Stromal cell of bone marrow (primary cell): Measurements from ENCODE around the gene BMX.
A peak's percentile ranks its signal among the peaks of the same experiment; 100 is the strongest.

Experiments used
- DNase-seq: peaks from one replicate; pipeline ENCODE4 v3.0.0-alpha.2; 2012; ENCODE audit warnings: low read depth

The BMX gene

GRCh38 chrX:15507005-15507404, 6.4 kb downstream of the BMX start:
- no peak for DNase-seq

GRCh38 chrX:15509845-15510244, 9.2 kb downstream of the BMX start:
- no peak for DNase-seq

GRCh38 chrX:15511563-15511962, 11.0 kb downstream of the BMX start:
- no peak for DNase-seq

- no peak for DNase-seq
Measured at GRCh38 chrX:15512401-15512965, 11.9 kb downstream of the BMX start.

- DNase-seq, result no peak
Measured at GRCh38 chrX:15514279-15514678, 13.7 kb downstream of the BMX start.

GRCh38 chrX:15515931-15516330, 15.3 kb downstream of the BMX start:
- no peak for DNase-seq

GRCh38 chrX:15522464-15522863, 21.9 kb downstream of the BMX start:
- no peak for DNase-seq

- DNase-seq, result no peak
Measured at GRCh38 chrX:15523088-15523487, 22.5 kb downstream of the BMX start.

- DNase-seq, result no peak
Measured at GRCh38 chrX:15524417-15524816, 23.8 kb downstream of the BMX start.

GRCh38 chrX:15525664-15526416, 25.2 kb downstream of the BMX start:
- DNase-seq, result no peak

GRCh38 chrX:15529165-15529564, 28.6 kb downstream of the BMX start:
- no peak for DNase-seq

GRCh38 chrX:15530318-15530717, 29.7 kb downstream of the BMX start:
- DNase-seq, result no peak

GRCh38 chrX:15546745-15547144, 46.1 kb downstream of the BMX start:
- no peak for DNase-seq

GRCh38 chrX:15547356-15547755, 46.7 kb downstream of the BMX start:
- no peak for DNase-seq

- DNase-seq, result no peak
Measured at GRCh38 chrX:15549189-15550012, 48.8 kb downstream of the BMX start.

- DNase-seq, result no peak
Measured at GRCh38 chrX:15559227-15559626, 58.6 kb downstream of the BMX start.

- DNase-seq, result no peak
Measured at GRCh38 chrX:15560924-15561323, 60.3 kb downstream of the BMX start.

- DNase-seq, result no peak
Measured at GRCh38 chrX:15563056-15563455, 62.4 kb downstream of the BMX start.

- DNase-seq, result peak; percentile 47
Measured at GRCh38 chrX:15564981-15565579, 64.5 kb downstream of the BMX start.

GRCh38 chrX:15566244-15566643, 65.6 kb downstream of the BMX start:
- no peak for DNase-seq

GRCh38 chrX:15567267-15567666, 66.7 kb downstream of the BMX start:
- DNase-seq, result no peak

- DNase-seq, result peak; percentile 2
Measured at GRCh38 chrX:15567886-15568616, 67.4 kb downstream of the BMX start.
